H1 (cell line): Measurements from ENCODE around the gene ZNF528. TPM values are rescaled to one million over a fixed set of nuclear protein-coding genes. Genes with fewer than 3 reads are reported as not detected.

Source experiments
- polyA plus RNA-seq, 7 experiments: library from polyadenylated mRNA; depleted of rRNA in 3 of 7; stranded (reverse) in 5 of 7; unstranded in 2 of 7; fragments of >200 nt in 5 of 7; fragments of 200-250 nt in 2 of 7; gene quantifications; 1 replicate in 5 of 7; 2 replicates in 1 of 7; 4 replicates in 1 of 7; pipeline versions ENCODE4 v1.2.1 to v1.2.3, GENCODE V29; 2011 to 2013; ENCODE audit warnings: missing spikeins in 2 of 7, mixed read lengths in 2 of 7
- small RNA-seq: library from polyadenylated mRNA; stranded (forward); fragments of <200 nt; extraction: miRNeasy Mini kit (QIAGEN cat#:217004); gene quantifications from one replicate; pipeline ENCODE3, GENCODE V24; 2013; ENCODE audit not compliant: insufficient read depth
- total RNA-seq: library from RNA; stranded (reverse); fragmentation: NEBNext Ultra II Directional; extraction: Animal tissue kit (Norgen Biotek cat#: 25700); gene quantifications from 2 replicates; pipeline ENCODE4 v1.2.1, GENCODE V29; 2021

The ZNF528 gene
- total and polyA plus RNA-seq, 2 of the 8 experiments (the other 6 are each of a cell fraction or from before 2014, with no cell fraction given) = 0.58 to 4.2 TPM

Small RNA genes within 50 kb of the gene (small RNA-seq; reads per million reads assigned to genes)
- not detected for gene AC010332.1

Other genes with a start within 250 kb of the ZNF528 start
- gene ZNF836, start 226.2 kb upstream of the ZNF528 start, total RNA-seq = 27.2 and 31.9 TPM in 2 replicates
- 5.6 and 6.8 TPM in 2 replicates for gene ZNF836, start 226.2 kb upstream of the ZNF528 start, polyA plus RNA-seq (2011; rRNA removed)
- gene PPP2R1A, start 207.8 kb upstream of the ZNF528 start, total RNA-seq = 378 and 382 TPM in 2 replicates
- 380 and 428 TPM in 2 replicates for gene PPP2R1A, start 207.8 kb upstream of the ZNF528 start, polyA plus RNA-seq (2011; rRNA removed)
- gene ZNF766, start 128.3 kb upstream of the ZNF528 start, total RNA-seq = 31.9 and 34.6 TPM in 2 replicates
- 4.5 and 8.3 TPM in 2 replicates for gene ZNF766, start 128.3 kb upstream of the ZNF528 start, polyA plus RNA-seq (2011; rRNA removed)
- 27.5 and 32.9 TPM in 2 replicates for gene ZNF480, start 100.7 kb upstream of the ZNF528 start, total RNA-seq
- 1.2 and 3.4 TPM in 2 replicates for gene ZNF480, start 100.7 kb upstream of the ZNF528 start, polyA plus RNA-seq (2011; rRNA removed)
- 4.9 and 5.4 TPM in 2 replicates for gene ZNF610, start 61.6 kb upstream of the ZNF528 start, total RNA-seq
- 2.4 and 3.4 TPM in 2 replicates for gene ZNF610, start 61.6 kb upstream of the ZNF528 start, polyA plus RNA-seq (2011; rRNA removed)
- gene ZNF880, start 27.9 kb upstream of the ZNF528 start, total RNA-seq = 8.4 and 11.4 TPM in 2 replicates
- 22.7 and 25.9 TPM in 2 replicates for gene ZNF880, start 27.9 kb upstream of the ZNF528 start, polyA plus RNA-seq (2011; rRNA removed)
- gene ZNF534, start 31.3 kb downstream of the ZNF528 start, total RNA-seq = not detected in 2 replicates
- gene ZNF534, start 31.3 kb downstream of the ZNF528 start, polyA plus RNA-seq (2011; rRNA removed) = not detected in 2 replicates
- 4.2 TPM in 2 replicates for gene ZNF578, start 55.7 kb downstream of the ZNF528 start, total RNA-seq
- 0.91 and 1.6 TPM in 2 replicates for gene ZNF578, start 55.7 kb downstream of the ZNF528 start, polyA plus RNA-seq (2011; rRNA removed)
- gene ZNF808, start 129.8 kb downstream of the ZNF528 start, total RNA-seq = 23.1 and 25.9 TPM in 2 replicates
- gene ZNF808, start 129.8 kb downstream of the ZNF528 start, polyA plus RNA-seq (2011; rRNA removed) = 2.6 and 3.9 TPM in 2 replicates
- 16.5 and 18.7 TPM in 2 replicates for gene ZNF701, start 172.4 kb downstream of the ZNF528 start, total RNA-seq
- 4.9 and 5.2 TPM in 2 replicates for gene ZNF701, start 172.4 kb downstream of the ZNF528 start, polyA plus RNA-seq (2011; rRNA removed)
- 19.4 and 19.7 TPM in 2 replicates for gene ZNF83, start 240.5 kb downstream of the ZNF528 start, total RNA-seq
- gene ZNF83, start 240.5 kb downstream of the ZNF528 start, polyA plus RNA-seq (2011; rRNA removed) = 9.8 and 13.2 TPM in 2 replicates